Measurements from ENCODE around the gene CCDC57.

Gene CCDC57

DNA sequence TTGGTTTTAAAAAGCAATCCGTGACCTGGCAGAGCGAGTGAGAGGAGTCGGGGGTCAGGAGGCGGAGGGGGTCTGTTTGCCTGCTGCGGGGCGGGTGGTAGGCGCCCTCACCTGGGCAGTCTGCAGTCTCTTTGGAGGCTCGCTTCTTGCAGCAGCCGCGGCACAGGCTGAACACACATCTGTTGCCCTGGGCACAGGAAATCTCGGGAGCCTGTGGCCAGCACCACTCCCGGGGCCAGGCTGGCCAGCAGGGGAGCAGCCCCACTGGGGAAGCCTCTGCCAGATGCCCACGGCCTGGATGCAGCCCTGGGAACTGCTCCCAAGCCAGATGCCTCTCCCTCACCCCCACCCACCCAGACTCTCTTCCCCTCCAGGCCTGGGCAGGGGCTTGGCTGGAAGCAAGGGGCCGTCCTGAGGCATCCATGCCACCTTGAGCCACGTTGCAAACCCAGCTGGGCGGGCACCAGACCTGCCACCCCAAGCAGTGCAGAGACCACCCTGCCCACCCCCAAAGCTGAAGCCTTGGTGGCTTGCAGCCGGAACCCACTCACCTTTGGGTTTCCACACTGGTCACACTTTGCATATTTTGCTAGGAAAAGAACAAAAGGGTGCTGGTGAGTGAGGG lies 154.3 kb downstream of the CCDC57 start:
- Histone ChIP-seq H3K4me3 (ENCODE audit: low read depth in 1 of 2, low read length in 2 of 2) (no peak overlapping the region), H3K27ac (ENCODE audit: low read length) (no peak overlapping the region), H3K9me3 (ENCODE audit: control insufficient read depth in 1 of 2, low read length in 2 of 2) (no peaks in the 10 kb centered on the region), H3K36me3 (ENCODE audit: control insufficient read depth in 1 of 2, insufficient read depth in 2 of 2, low read length in 2 of 2) (peaks cover 20 to 93% of the 10 kb centered on the region in 2 donors), H3K27me3 (ENCODE audit: low read depth, low read length) (no peaks in the 10 kb centered on the region), H3K4me1 (ENCODE audit: control insufficient read depth in 1 of 2, insufficient read depth in 2 of 2, low read length in 2 of 2) (peaks cover 0 to 8% of the 10 kb centered on the region in 2 donors)

DNA sequence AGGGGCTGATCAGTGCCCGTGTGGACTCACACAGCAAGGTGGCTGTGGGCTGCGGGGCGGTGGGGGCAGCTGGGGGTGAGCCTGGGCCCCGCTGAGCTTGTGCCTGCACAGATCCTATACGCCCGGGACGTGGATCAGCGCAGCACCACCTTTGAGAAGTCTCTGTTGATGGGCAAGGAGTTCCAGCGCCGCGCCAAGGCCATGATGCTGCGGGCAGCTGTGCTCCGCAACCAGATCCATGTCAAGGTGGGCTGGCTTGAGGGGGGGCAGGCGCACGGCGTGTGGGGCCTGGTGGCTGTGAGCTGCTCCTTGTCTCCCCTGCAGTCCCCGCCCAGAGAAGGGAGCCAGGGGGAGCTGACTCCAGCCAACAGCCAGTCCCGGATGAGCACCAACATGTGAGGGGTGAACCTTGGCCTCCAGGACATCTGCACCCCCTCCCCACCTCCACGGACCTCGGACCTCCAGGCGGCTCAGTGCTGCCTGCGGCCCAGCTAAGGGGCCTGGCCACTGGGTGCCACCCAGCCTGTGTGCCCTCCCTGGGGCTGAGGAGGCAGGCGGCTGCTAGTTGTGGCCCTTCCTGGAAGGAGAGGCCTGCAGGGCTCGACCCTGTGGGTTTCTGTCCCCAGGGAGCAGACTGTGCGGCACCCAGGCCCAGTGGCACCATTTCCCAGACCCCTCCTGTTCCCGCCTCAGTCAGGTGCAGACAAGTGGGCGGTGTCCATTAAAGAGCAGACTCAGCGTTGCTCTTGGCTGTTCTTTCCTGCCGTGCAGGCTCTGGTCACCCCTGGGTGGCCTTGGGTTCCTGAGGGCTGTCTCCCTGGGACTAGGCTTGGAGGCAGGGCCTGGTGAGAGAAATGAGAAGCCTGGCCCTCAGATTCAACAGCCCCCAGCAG lies 155.7 kb downstream of the CCDC57 start:
- Histone ChIP-seq H3K27ac (ENCODE audit: low read length) (no peak overlapping the region), H3K36me3 (ENCODE audit: control insufficient read depth in 1 of 2, insufficient read depth in 2 of 2, low read length in 2 of 2) (peaks cover 11 to 81% of the 10 kb centered on the region in 2 donors), H3K27me3 (ENCODE audit: low read depth, low read length) (no peaks in the 10 kb centered on the region), H3K9me3 (ENCODE audit: control insufficient read depth in 1 of 2, low read length in 2 of 2) (no peaks in the 10 kb centered on the region), H3K4me1 (ENCODE audit: control insufficient read depth in 1 of 2, insufficient read depth in 2 of 2, low read length in 2 of 2) (peaks cover 0 to 17% of the 10 kb centered on the region in 2 donors), H3K4me3 (ENCODE audit: low read depth in 1 of 2, low read length in 2 of 2) (no peak overlapping the region)

DNA sequence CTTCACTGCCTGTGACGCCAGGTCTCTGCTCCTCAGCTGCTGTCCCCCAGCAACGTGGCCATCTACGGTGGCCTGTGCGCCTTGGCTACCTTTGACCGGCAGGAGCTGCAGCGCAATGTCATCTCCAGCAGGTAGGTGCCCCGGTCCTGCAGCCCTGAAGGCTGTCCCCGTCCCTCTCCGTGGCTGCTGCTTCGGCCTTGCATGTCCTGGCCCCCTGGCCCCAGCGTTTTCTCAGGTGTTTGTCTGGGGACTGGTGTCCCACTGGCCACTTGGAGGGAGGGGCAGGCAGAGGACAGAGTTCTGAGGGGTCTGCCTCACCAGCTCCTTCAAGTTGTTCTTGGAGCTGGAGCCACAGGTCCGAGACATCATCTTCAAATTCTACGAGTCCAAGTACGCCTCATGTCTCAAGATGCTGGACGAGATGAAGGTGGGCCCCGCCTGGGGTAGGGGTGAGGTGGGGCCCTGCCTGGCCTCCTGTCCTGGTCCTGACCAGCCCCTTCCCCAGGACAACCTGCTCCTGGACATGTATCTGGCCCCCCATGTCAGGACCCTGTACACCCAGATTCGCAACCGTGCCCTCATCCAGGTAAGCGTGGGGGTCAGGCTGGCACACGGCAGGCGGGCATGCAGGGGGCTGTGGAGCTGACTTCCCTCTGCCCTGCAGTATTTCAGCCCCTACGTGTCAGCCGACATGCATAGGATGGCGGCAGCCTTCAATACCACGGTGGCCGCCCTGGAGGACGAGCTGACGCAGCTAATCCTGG lies 156.5 kb downstream of the CCDC57 start:
- H3K9me3 ChIP-seq (ENCODE audit: control insufficient read depth in 1 of 2, low read length in 2 of 2) = no peaks in the 10 kb centered on the region
- H3K27me3 ChIP-seq (ENCODE audit: low read depth, low read length) = no peaks in the 10 kb centered on the region
- H3K27ac ChIP-seq (ENCODE audit: low read length) = no peak overlapping the region
- peaks cover 11 to 74% of the 10 kb centered on the region in 2 donors for H3K36me3 ChIP-seq (ENCODE audit: control insufficient read depth in 1 of 2, insufficient read depth in 2 of 2, low read length in 2 of 2)
- no peak overlapping the region for H3K4me3 ChIP-seq (ENCODE audit: low read depth in 1 of 2, low read length in 2 of 2)
- H3K4me1 ChIP-seq (ENCODE audit: control insufficient read depth in 1 of 2, insufficient read depth in 2 of 2, low read length in 2 of 2) = peaks cover 0 to 17% of the 10 kb centered on the region in 2 donors

DNA sequence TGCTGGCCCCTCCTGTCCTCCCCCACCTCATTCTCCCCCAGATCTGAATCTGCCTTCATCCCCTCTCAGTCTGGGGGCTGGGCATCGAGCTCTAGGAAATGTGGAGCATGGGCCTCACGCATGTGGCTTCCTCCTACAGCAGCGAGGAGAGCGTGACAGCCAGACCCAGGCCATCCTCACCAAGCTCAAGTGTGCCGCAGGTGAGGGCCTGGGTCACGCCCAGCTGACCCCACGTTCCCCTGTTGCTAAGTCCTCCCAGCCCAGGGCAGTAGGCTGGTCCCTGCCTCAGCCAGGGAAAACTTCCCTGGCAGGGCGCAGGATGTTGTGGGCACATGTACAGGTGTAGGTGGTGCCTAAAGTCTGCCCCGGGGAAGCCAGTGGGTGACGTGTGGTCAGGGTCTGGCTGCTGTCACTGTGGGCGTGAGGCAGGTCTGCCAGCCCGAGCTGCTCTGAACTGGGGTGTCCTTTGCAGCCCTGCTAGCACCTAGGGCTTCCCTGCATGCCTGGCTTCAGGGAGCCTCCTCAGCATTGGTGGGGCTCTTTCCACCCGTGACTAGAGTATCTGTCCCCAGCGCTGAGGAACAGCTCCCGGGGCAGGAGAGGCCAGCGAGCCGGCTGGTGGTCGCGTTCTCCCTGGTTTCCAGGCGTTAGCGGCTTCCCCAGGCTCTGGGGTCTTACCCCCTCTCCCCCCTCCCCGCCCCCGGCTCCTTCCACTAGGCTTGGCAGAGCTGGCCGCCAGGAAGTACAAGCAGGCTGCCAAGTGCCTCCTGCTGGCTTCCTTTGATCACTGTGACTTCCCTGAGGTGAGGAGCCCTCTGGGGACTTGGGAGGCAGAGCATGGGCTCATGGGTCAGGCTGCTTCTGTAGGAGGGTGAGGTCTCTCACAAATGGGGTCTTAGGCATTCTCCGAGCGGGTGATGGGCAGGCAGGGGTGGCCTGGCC lies 157.3 kb downstream of the CCDC57 start:
- Histone ChIP-seq H3K4me3 (ENCODE audit: low read depth in 1 of 2, low read length in 2 of 2) (no peak overlapping the region), H3K27me3 (ENCODE audit: low read depth, low read length) (no peaks in the 10 kb centered on the region), H3K4me1 (ENCODE audit: control insufficient read depth in 1 of 2, insufficient read depth in 2 of 2, low read length in 2 of 2) (peaks cover 0 to 25% of the 10 kb centered on the region in 2 donors), H3K9me3 (ENCODE audit: control insufficient read depth in 1 of 2, low read length in 2 of 2) (no peaks in the 10 kb centered on the region), H3K27ac (ENCODE audit: low read length) (no peak overlapping the region), H3K36me3 (ENCODE audit: control insufficient read depth in 1 of 2, insufficient read depth in 2 of 2, low read length in 2 of 2) (peaks cover 8 to 66% of the 10 kb centered on the region in 2 donors)

DNA sequence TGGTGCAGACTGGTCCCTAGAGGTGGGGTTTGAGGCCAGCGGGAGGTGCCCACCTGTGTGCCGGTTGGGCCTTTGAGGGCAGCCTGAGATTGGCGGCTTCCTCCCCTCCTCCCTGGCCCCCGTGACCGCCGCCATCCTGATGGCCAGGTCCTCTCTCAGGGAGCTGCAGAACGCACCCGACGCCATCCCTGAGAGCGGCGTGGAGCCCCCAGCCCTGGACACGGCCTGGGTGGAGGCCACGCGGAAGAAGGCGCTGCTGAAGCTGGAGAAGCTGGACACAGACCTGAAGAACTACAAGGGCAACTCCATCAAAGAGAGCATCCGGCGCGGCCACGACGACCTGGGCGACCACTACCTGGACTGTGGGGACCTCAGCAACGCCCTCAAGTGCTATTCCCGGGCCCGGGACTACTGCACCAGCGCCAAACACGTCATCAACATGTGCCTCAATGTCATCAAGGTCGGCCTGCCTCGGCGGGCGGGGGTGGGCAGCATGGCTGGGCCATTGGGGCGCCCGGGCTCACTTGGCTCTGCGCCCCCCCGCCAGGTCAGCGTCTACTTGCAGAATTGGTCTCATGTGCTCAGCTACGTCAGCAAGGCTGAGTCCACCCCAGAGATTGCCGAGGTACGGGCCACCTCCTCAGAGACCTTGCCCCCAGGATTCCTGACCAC lies 158.2 kb downstream of the CCDC57 start:
- no peaks in the 10 kb centered on the region for H3K9me3 ChIP-seq (ENCODE audit: control insufficient read depth in 1 of 2, low read length in 2 of 2)
- no peaks in the 10 kb centered on the region for H3K27me3 ChIP-seq (ENCODE audit: low read depth, low read length)
- no peak overlapping the region for H3K27ac ChIP-seq (ENCODE audit: low read length)
- peaks cover under 1 to 65% of the 10 kb centered on the region in 2 donors for H3K36me3 ChIP-seq (ENCODE audit: control insufficient read depth in 1 of 2, insufficient read depth in 2 of 2, low read length in 2 of 2)
- peaks cover 0 to 29% of the 10 kb centered on the region in 2 donors for H3K4me1 ChIP-seq (ENCODE audit: control insufficient read depth in 1 of 2, insufficient read depth in 2 of 2, low read length in 2 of 2)
- no peak overlapping the region for H3K4me3 ChIP-seq (ENCODE audit: low read depth in 1 of 2, low read length in 2 of 2)

DNA sequence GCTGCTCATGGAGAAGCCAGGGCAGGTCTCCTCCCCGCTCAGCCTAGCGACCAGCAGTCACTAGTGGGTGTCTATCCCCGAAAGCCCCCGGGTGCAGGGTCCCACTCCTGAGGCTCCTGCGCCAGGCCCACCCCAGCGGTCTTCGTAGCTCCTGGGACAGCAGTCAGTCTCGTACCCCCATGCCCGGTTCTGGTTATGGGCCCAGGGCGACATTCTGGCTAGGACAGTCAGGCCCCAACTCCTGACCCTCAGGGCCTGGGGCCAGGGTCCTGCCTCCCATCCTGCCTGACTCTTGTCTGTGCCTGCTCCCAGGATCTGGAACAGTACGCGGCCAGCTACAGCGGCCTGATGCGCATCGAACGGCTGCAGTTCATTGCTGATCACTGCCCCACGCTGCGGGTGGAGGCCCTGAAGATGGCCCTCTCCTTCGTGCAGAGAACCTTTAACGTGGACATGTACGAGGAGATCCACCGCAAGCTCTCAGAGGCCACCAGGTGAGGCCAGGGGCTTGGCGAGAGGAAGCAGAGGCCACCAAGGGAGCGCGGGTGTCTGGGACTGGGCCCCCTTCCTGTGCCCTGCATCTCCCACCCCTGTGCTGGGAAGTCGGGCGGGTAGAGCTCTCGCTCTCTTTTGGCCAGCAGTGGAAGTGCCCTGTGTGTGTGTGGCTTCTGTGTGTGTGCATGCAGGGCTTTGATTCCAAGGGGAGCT lies 158.9 kb downstream of the CCDC57 start:
- Histone ChIP-seq H3K4me1 (ENCODE audit: control insufficient read depth in 1 of 2, insufficient read depth in 2 of 2, low read length in 2 of 2) (peaks cover 0 to 29% of the 10 kb centered on the region in 2 donors), H3K36me3 (ENCODE audit: control insufficient read depth in 1 of 2, insufficient read depth in 2 of 2, low read length in 2 of 2) (peaks cover 0 to 65% of the 10 kb centered on the region in 2 donors), H3K27ac (ENCODE audit: low read length) (no peak overlapping the region)

DNA sequence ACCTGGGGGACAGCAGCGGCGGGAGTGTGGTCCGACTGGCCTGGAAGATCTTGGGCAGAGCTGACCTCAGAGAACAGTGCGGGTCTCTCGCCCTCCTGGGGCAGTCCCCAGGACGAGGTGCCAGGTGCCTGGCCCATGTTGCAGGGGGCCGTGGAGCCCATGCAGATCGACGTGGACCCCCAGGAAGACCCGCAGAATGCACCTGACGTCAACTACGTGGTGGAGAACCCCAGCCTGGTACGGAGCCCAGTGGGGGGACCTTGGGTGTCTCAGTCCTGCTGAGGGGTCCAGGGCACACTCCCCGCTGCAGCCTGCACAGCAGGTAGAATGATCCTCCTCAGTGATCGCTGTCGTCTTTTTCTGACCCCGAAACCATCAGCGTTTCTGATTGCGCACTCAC lies 159.5 kb downstream of the CCDC57 start:
- Histone ChIP-seq H3K27ac (ENCODE audit: low read length) (no peak overlapping the region), H3K27me3 (ENCODE audit: low read depth, low read length) (no peaks in the 10 kb centered on the region), H3K4me1 (ENCODE audit: control insufficient read depth in 1 of 2, insufficient read depth in 2 of 2, low read length in 2 of 2) (peaks cover 0 to 29% of the 10 kb centered on the region in 2 donors), H3K9me3 (ENCODE audit: control insufficient read depth in 1 of 2, low read length in 2 of 2) (no peaks in the 10 kb centered on the region), H3K36me3 (ENCODE audit: control insufficient read depth in 1 of 2, insufficient read depth in 2 of 2, low read length in 2 of 2) (peaks cover 0 to 68% of the 10 kb centered on the region in 2 donors), H3K4me3 (ENCODE audit: low read depth in 1 of 2, low read length in 2 of 2) (peak overlapping the region in 1 of 2 donors; percentile 97)

More for the DNA sequence above, 158.9 kb downstream of the CCDC57 start:
- H3K4me3 ChIP-seq (ENCODE audit: low read depth in 1 of 2, low read length in 2 of 2) = no peak overlapping the region
- H3K27me3 ChIP-seq (ENCODE audit: low read depth, low read length) = no peaks in the 10 kb centered on the region
- no peaks in the 10 kb centered on the region for H3K9me3 ChIP-seq (ENCODE audit: control insufficient read depth in 1 of 2, low read length in 2 of 2)

DNA sequence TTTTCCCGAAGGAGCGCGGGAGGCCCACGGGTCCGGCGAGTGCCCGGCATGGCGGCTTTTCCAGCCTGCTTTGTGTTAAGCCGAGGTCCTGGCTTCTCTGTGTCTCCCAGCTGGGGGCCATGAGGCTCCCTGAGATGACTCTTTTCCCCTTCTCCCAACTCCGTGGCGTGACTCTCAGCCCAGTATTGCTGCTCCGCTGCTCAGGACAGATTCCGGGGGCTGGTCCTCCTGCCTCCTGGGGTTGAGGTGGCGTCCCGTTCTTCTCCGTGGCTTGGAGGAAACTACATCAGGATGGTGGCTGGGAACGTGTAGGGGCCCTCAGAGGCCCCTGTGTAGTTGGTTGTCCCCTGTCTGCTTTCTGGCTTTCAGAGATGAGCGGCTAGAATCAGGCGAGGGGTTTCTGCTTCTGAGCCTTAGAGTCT lies 160.0 kb downstream of the CCDC57 start:
- Histone ChIP-seq H3K27ac (ENCODE audit: low read length) (no peak overlapping the region), H3K27me3 (ENCODE audit: low read depth, low read length) (no peaks in the 10 kb centered on the region), H3K9me3 (ENCODE audit: control insufficient read depth in 1 of 2, low read length in 2 of 2) (no peaks in the 10 kb centered on the region), H3K36me3 (ENCODE audit: control insufficient read depth in 1 of 2, insufficient read depth in 2 of 2, low read length in 2 of 2) (peaks cover 0 to 68% of the 10 kb centered on the region in 2 donors), H3K4me3 (ENCODE audit: low read depth in 1 of 2, low read length in 2 of 2) (peak overlapping the region; percentile 71 to 97), H3K4me1 (ENCODE audit: control insufficient read depth in 1 of 2, insufficient read depth in 2 of 2, low read length in 2 of 2) (peaks cover 0 to 29% of the 10 kb centered on the region in 2 donors)

DNA sequence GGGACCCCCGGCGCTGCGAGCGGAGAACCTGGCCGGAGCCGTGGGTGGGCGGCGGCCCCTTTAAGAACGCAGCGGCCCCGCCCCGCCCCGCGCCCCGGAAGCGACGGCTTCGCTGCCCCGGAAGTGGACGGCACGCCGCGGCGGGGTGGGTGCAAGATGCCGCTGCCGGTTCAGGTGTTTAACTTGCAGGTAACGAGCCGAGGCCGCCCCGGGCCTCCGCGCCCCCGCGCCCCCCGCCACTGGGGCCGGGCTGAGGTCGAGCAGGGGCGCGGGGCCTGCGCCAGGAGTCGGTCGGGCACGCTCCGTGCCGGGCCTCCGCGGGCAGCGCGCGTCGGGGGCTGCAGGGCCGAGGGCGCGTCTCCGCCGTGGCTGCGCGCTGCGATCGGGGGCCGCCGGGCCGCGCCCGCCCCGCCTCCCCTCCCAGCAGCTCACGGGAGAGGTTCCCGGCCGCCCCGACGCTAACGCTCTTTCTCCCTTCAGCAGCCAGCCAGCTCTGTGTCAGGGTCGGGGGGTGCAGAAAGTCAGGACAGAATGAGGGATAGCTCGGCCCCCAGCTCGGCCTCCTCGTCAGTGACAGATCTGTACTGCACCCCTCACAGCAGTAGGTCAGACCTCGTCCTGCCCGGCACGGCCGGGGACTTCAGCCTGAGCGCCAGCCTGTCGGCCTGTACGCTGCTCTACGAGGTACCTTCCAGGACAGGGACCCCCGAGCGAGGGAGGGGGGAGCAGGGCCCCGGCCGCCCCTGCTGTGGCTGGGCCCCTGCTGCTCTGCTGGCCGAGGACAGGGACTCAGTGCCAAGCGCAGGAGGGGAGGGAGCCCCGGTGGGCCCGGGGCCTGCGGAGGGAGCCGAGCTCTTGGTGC lies 160.6 kb downstream of the CCDC57 start, which contains the start of the genes GPS1 and RFNG:
TSS of gene GPS1 (plus strand) at position 123 of the 862 bp plus-strand sequence. CDS start at position 157, 34 bp downstream.
TSS of gene RFNG (minus strand) at position 36 of the 862 bp plus-strand sequence. CDS start 45 bp downstream, outside the sequence.
- H3K9me3 ChIP-seq (ENCODE audit: control insufficient read depth in 1 of 2, low read length in 2 of 2) = no peaks in the 10 kb centered on the region
- peak within 1 kb of the TSS; percentile 71 to 97 for H3K4me3 ChIP-seq (ENCODE audit: low read depth in 1 of 2, low read length in 2 of 2)
- no peak within 1 kb of the TSS for H3K27ac ChIP-seq (ENCODE audit: low read length)
- peaks cover 5 to 68% of the 10 kb centered on the region in 2 donors for H3K36me3 ChIP-seq (ENCODE audit: control insufficient read depth in 1 of 2, insufficient read depth in 2 of 2, low read length in 2 of 2)
- H3K4me1 ChIP-seq (ENCODE audit: control insufficient read depth in 1 of 2, insufficient read depth in 2 of 2, low read length in 2 of 2) = peaks cover 0 to 29% of the 10 kb centered on the region in 2 donors
- H3K27me3 ChIP-seq (ENCODE audit: low read depth, low read length) = no peaks in the 10 kb centered on the region

All from muscle layer of duodenum (tissue), 2 donors.